Mucosa of descending colon (tissue), 3 donors: ENCODE measurements around the gene SLC4A8. TPM values are rescaled to one million over a fixed set of nuclear protein-coding genes. Genes with fewer than 3 reads are reported as not detected.
"Not testable (repeated sequence)": the region's sequence is repeated elsewhere in the genome, so short reads cannot be mapped to it uniquely, and the experiment has no call there.

Experiments
- ATAC-seq: fragments of 200-7000 bp; cut with Tn5 transposase; one replicate; pipeline ENCODE4 v1.9.1; 2020; ENCODE audit warnings: mild to moderate bottlenecking, moderate library complexity
- DNase-seq, 3 donors: peaks; one replicate each; pipeline ENCODE4 v3.0.0-alpha.2; 2020
- H3K36me3 ChIP-seq: fragments of 200-600 bp; one replicate; pipeline ENCODE4 v1.8.0; 2021; ENCODE audit warnings: low read depth, mild to moderate bottlenecking
- H3K4me1 ChIP-seq: fragments of 200-600 bp; one replicate; pipeline ENCODE4 v1.8.0; 2021; ENCODE audit warnings: low read depth, mild to moderate bottlenecking
- H3K4me3 ChIP-seq: fragments of 200-600 bp; one replicate; pipeline ENCODE4 v1.8.0; 2021; ENCODE audit warnings: mild to moderate bottlenecking
- H3K9me3 ChIP-seq: fragments of 200-600 bp; one replicate; pipeline ENCODE4 v1.8.0; 2021; ENCODE audit warnings: mild to moderate bottlenecking
- intact Hi-C, 2 donors: fragments of 100-400 bp; cut with DNase I in 1 of 2; cut with micrococcal nuclease in 1 of 2; formaldehyde crosslinking; loops; one replicate each; pipeline versions ENCODE4 v1.11.0 to v1.11.1; 2022; cut with DNase I, micrococcal nuclease
- total RNA-seq, 3 donors: library from RNA; stranded (reverse); fragmentation: NEBNext Ultra II Directional in 2 of 3; extraction: Animal tissue kit (Norgen Biotek cat#: 25700) in 2 of 3; gene quantifications; one replicate each; pipeline versions ENCODE4 v1.2.1 to v1.2.4, GENCODE V29; 2021 to 2023
- TF ChIP-seq, protein P1 (sequence below): fragments of 200-600 bp; IDR thresholded peaks from one replicate; pipeline ENCODE4 v1.8.0; 2022; ENCODE audit warnings: antibody characterized with exemption, mild to moderate bottlenecking
- donor health status: DM: no; HTN: no; CAD: no; lungs with moderate emphysema.
- donor health status: DM: no; HTN: no; CAD: no.
- donor health status: DM: no; HTN: yes; CAD: no.

The SLC4A8 gene
- total RNA-seq, 3 donors from 2014 or later = 0.84 to 1.8 (median 1.5) TPM

DNA sequence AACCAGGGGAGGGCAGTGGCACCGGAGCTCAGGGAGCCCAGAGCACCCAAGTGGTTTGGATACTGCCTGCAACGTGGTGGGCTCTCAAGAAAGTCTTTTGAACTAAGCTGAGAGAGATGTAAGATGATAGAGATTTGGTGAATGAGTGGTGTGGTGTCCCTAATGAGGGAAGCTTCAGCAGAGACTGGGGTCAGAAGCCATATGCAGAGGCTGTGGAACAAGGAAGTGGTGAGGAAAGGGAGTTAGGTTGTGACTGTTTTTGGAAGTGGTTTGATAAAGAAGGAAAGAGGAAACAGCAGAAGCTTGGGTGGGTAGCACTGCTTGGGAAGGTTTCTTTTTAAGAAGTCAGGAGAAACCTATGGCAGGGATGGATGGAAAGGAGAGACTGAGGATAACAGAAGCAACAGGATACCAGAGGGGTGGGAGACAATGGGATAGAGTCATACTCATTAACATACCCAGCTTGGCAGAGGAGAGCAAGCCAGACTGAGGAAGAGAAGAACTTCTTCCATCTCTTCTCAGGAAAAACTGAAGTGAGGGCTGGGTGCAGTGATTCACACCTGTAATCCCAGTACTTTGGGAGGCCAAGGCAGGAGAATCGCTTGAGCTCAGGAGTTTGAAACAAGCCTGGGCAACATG, 24.1 kb downstream of the SLC4A8 start:
- no peaks in the 10 kb centered on the region for H3K4me1 ChIP-seq
- intact Hi-C loops = no loop called here

GRCh38 chr12:51449580-51450246, 25.1 kb downstream of the SLC4A8 start:
- no peaks in the 10 kb centered on the region for H3K36me3 ChIP-seq
- TF ChIP-seq, protein P1, sequence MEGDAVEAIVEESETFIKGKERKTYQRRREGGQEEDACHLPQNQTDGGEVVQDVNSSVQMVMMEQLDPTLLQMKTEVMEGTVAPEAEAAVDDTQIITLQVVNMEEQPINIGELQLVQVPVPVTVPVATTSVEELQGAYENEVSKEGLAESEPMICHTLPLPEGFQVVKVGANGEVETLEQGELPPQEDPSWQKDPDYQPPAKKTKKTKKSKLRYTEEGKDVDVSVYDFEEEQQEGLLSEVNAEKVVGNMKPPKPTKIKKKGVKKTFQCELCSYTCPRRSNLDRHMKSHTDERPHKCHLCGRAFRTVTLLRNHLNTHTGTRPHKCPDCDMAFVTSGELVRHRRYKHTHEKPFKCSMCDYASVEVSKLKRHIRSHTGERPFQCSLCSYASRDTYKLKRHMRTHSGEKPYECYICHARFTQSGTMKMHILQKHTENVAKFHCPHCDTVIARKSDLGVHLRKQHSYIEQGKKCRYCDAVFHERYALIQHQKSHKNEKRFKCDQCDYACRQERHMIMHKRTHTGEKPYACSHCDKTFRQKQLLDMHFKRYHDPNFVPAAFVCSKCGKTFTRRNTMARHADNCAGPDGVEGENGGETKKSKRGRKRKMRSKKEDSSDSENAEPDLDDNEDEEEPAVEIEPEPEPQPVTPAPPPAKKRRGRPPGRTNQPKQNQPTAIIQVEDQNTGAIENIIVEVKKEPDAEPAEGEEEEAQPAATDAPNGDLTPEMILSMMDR = no peak
- H3K9me3 ChIP-seq = no peaks in the 10 kb centered on the region
- intact Hi-C loops = no loop called here
- H3K4me1 ChIP-seq = no peaks in the 10 kb centered on the region
- DNase-seq (no peak), ATAC-seq (no peak)
- no peak overlapping the region for H3K4me3 ChIP-seq

More for the DNA sequence above, 24.1 kb downstream of the SLC4A8 start:
- no peaks in the 10 kb centered on the region for H3K9me3 ChIP-seq
- DNase-seq (no peak), ATAC-seq (no peak)
- no peak overlapping the region for H3K4me3 ChIP-seq
- H3K36me3 ChIP-seq = no peaks in the 10 kb centered on the region
- TF ChIP-seq, protein P1 = no peak

GRCh38 chr12:51450333-51450732, 25.7 kb downstream of the SLC4A8 start:
- ATAC-seq (no peak), DNase-seq (no peak)
- TF ChIP-seq, protein P1 = no peak
- Histone ChIP-seq H3K9me3 (no peaks in the 10 kb centered on the region), H3K4me3 (no peak overlapping the region), H3K4me1 (no peaks in the 10 kb centered on the region), H3K36me3 (no peaks in the 10 kb centered on the region)
- intact Hi-C loops = no loop called here

GRCh38 chr12:51450806-51451205, 26.2 kb downstream of the SLC4A8 start:
- intact Hi-C loops = no loop called here
- DNase-seq = no peak
- Histone ChIP-seq H3K4me1 (no peaks in the 10 kb centered on the region), H3K4me3 (no peak overlapping the region), H3K9me3 (no peaks in the 10 kb centered on the region), H3K36me3 (no peaks in the 10 kb centered on the region)
- no peak for ATAC-seq
- TF ChIP-seq, protein P1 = no peak

GRCh38 chr12:51454016-51454415, 29.4 kb downstream of the SLC4A8 start:
- H3K9me3 ChIP-seq, DNase-seq, H3K4me3 ChIP-seq, ATAC-seq, H3K36me3 ChIP-seq, H3K4me1 ChIP-seq, intact Hi-C loops: not testable (repeated sequence)

GRCh38 chr12:51455050-51455449, 30.4 kb downstream of the SLC4A8 start:
- H3K9me3 ChIP-seq, H3K36me3 ChIP-seq, H3K4me3 ChIP-seq, DNase-seq, ATAC-seq, H3K4me1 ChIP-seq, intact Hi-C loops: not testable (repeated sequence)
